HG03108 (cell line): ENCODE results near the gene ERLEC1.
"Not testable (repeated sequence)": the region's sequence is repeated elsewhere in the genome, so short reads cannot be mapped to it uniquely, and the experiment has no call there.

Experiments
- ATAC-seq: cut with Tn5 transposase; IDR thresholded peaks from one replicate; pipeline ENCODE4 v1.9.1; 2021; ENCODE audit warnings: moderate library complexity; ENCODE audit not compliant: unreplicated experiment

ERLEC1 gene, protein sequence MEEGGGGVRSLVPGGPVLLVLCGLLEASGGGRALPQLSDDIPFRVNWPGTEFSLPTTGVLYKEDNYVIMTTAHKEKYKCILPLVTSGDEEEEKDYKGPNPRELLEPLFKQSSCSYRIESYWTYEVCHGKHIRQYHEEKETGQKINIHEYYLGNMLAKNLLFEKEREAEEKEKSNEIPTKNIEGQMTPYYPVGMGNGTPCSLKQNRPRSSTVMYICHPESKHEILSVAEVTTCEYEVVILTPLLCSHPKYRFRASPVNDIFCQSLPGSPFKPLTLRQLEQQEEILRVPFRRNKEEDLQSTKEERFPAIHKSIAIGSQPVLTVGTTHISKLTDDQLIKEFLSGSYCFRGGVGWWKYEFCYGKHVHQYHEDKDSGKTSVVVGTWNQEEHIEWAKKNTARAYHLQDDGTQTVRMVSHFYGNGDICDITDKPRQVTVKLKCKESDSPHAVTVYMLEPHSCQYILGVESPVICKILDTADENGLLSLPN

DNA sequence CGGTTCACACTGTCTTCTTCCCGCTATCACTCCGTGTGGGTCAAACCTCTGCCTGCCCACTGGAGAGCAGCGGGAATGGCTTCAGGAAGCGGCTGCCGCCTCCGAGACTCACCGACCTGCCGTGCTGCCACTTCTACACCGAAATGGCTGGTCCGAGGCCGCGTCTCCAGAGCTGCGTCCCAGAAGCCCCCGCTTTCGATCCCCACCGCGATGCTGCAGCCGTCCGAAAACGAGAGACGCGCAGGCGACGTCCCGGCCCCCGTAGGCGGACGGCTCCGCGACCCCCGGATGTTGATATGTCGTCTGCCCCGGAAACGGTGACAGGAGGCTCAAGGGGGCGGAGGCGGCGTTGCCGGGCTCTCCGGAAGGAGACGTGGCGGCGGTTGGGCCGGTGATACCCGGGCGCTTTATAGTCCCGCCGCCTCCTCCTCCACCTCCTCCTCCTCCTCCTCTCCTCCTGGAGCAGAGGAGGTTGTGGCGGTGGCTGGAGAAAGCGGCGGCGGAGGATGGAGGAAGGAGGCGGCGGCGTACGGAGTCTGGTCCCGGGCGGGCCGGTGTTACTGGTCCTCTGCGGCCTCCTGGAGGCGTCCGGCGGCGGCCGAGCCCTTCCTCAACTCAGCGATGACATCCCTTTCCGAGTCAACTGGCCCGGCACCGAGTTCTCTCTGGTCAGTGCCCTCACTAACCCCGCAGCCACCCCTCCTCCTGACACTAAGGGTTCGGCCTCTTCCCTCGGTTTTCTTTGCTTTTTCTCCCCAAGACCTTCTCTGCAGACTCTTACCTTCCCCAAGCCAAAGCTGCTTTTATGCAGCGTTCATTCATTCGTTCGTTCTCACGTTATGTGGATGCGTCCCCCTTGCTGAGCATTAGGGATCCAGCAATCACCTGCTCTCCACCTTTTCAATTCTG lies at the start of gene ERLEC1, which contains the start of gene ASB3:
Gene ERLEC1 (plus strand): TSS at position 340 of the 909 bp plus-strand sequence. CDS start 167 bp downstream, at position 507.
Gene ASB3 (minus strand): TSS at position 249 of the 909 bp plus-strand sequence. CDS start 21,381 bp downstream, outside the sequence.
- ATAC-seq, result peak; percentile 95

- ATAC-seq, result no peak
Measured at GRCh38 chr2:53737091-53737490, 49.8 kb upstream of the ERLEC1 start.

DNA sequence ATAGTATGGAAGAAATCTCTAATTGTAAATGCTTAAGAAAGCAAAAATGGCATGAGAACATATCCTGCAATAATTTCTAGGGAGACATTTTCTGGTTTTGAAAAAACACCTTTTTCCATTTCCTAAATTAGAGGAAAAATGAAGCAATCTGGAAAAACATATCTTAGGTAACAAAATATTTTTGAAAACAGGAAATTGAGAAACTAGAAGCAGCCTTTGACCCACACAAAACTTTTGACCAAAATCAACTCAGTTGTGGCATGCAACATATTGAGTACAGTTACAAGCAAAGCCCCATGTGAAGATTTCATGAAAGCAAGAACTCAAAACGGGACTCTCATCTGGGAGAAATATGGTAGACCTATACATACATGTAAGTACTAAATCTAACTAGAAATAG lies 47.8 kb upstream of the ERLEC1 start:
- no peak for ATAC-seq

- no peak for ATAC-seq
Measured at GRCh38 chr2:53740170-53740569, 46.7 kb upstream of the ERLEC1 start.

DNA sequence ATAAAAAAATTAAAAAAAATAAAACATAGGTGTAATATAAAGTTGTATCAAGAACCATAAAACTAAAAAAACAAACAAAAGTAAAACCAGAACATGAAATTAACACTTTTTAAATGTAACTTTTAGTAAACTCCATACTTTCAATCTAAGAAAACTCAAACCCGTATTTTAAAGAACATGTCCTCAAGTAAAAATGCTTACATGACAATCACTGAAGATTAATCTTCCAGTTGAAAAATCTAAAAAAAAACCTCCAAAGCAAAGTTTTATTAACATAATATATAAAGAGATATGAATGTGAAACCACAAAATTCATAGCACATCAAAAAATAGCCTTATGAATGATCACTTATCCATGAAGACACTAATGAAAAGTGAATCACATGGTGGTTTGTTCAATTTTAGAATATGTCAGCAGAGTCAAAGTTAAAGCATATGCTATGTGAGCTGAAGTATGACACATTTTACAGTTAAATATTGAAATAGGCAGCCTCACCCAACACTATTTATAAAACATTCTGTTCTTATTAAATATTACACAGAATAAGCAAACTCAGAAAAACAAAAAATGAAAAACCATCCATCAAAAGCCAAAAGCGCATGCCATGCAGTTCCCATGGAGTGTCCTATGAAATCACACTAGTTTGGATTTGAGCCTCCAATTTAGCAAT lies 42.3 kb upstream of the ERLEC1 start:
- ATAC-seq, result no peak

DNA sequence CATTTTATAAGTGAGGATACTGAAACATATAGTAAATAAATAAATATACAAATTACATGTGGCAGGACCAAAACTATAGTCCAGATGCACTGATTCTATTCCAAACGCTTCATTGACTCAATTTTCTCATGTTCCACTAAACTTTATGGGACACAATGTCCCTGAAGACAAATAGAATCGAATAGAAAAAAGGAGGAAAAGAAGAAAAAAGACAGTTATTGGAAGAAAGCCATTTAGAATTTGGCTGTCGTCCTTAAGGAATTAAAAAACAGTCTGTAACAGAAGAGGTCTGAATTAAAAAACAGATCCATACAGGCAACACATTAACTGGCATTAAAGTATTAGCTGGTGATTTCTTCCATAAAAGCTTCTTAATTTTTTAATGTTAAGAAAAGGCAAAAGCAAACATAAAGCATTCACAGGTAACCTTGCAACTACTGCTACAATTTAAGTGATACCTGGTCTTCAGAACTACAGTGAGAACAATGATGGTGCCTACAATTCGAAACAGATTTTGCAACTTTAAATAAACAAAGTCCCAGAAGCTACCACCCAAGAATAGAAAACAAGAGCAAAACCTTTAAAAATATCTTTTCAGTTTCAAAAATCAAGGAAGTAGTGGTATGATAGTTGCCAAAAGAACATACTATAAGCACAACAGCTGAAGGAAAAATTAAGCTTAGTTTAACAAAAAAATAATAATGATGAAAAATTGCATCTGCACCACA lies 36.6 kb upstream of the ERLEC1 start:
- no peak for ATAC-seq

DNA sequence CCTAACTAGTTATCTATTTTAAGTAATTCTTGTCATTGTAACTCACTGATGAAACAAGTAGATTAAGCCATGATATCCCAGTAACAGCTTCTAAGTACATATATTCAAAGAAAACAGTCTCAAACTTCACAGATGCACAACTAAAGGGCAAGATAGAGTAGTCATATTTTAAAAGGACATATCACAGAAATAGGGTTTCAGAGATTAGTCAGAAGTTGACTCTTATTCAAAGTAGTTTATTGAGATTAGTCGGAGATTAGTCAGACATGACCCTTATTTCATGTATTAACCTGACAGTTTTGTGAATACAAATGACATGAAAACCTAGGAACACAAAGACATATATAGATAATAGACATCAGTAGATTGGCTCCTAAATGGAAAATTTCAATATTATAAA lies 35.1 kb upstream of the ERLEC1 start:
- ATAC-seq, result peak; percentile 71

GRCh38 chr2:53752385-53752784 lies 34.5 kb upstream of the ERLEC1 start:
- ATAC-seq, result no peak

DNA sequence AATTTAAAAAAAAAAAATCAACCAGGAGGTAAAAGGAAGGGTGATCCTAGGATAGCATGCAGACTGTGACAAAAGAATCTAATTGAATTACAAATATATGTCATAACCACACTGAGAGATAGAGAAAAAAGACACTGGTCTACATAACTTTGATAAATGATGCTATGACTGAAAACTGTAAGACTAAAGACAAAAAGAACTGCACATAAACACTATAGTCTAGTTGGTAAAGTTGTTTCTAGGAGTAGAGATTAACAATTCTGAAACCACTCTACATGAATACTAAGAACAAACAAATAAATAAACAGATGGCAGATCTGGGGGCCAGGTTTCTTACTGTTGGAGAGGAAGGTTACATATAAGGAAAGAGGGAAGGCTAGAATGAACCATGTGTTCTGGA lies 33.8 kb upstream of the ERLEC1 start:
- no peak for ATAC-seq

GRCh38 chr2:53755121-53755520 lies 31.7 kb upstream of the ERLEC1 start:
- no peak for ATAC-seq

GRCh38 chr2:53756644-53757043 lies 30.2 kb upstream of the ERLEC1 start:
- no peak for ATAC-seq

GRCh38 chr2:53757206-53757605 lies 29.6 kb upstream of the ERLEC1 start:
- ATAC-seq, result not testable (repeated sequence)

DNA sequence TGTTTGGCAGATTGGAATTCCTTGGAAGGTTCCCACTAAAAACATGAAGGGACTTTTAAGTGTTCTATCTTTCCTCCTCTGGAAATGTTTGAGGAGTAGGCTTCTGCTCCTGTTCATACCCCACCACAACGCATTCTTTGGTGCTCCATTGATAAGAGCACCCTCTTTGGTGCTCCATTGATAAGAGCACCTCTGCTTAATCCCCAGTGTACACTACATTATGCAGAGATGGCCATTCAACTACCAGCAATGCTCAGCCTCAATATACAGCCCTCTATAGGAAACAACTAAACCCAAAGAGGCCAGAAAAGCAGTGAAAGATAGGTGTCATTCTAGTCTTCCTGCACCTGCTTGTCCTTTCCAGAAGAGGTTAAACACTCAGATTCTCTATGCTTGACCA lies 21.1 kb upstream of the ERLEC1 start:
- ATAC-seq, result no peak

DNA sequence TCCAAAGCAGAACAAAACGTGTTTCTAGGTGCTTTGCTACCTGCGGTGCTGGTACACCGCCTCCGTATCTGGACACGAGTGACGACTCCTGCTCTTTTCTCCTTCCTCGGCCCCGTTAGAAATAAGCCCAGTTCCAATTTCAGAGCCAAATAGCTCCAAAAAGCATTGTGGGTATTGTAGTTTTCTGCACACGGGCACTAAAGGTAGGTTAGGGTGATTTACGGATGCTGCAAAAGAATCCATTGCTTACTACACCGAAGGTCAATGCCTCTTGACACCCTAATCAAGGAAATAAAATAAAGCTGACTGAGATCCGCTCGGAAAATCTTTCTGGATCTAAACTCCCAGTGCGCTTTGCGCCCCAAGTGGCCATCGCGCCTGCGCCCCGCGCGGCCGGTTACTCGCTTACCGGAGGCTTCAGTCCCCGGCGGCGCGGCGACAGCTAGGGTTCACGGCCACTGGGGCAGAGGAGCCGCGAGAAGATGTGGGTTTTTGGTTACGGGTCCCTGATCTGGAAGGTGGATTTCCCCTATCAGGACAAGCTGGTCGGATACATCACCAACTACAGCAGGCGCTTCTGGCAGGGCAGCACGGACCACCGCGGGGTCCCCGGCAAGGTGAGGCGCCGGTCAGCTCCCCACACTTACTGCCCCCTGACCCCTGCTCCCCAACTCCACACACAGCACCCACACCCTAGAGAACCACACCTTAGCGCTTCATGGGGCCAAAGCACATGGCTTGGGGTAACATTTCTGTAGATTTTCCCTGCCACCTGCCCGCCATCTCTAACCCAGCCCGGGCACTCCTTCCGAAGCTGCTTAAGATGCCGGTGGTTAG lies 19.2 kb upstream of the ERLEC1 start, which contains the start of gene CHAC2:
Gene CHAC2 (plus strand): TSS at position 400 of the 837 bp plus-strand sequence. CDS start 83 bp downstream, at position 483.
- ATAC-seq, result peak; percentile 91

DNA sequence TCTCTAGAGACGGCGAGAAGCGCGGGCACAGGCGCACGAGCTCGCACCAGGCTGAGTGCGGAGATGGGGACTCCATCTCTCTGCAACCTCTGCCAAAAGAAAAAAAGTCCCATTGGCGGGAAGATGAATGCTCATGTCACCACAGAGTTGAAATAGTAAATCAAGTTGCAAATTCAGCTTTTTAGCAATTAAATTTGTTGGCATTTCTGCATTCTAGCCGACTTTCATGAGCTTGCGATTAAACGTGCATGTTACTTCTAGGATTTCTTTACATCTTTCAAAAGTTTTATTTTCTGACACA lies 18.7 kb upstream of the ERLEC1 start:
- peak; percentile 43 for ATAC-seq

DNA sequence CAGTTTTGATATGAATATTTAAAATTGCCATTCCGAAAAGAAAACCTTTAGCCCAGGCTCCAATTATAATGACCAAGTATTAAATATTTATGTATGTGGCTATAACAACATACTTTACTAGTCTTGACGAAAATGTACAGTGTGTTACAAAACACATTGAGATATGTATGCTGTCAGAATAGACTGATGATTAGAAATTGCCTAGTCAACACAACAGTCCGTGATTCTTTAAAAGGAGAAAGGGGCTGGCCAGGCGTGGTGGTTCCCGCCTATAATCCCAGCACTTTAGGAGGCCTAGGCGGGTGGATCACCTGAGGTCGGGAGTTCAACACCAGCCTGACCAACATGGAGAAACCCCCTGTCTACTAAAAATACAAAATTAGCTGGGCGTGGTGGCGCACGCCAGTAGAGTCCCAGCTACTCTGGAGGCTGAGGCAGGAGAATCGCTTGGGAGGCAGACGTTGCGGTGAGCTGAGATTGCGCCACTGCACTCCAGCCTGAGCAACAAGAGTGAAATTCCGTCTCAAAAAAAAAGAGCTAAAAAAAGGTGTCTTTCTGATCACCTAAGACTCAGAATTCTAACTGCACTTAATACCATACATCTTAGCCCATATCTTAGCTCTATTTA lies 17.4 kb upstream of the ERLEC1 start:
- no peak for ATAC-seq

- no peak for ATAC-seq
Measured at GRCh38 chr2:53770264-53770663, 16.6 kb upstream of the ERLEC1 start.

- ATAC-seq, result no peak
Measured at GRCh38 chr2:53777134-53777533, 9.7 kb upstream of the ERLEC1 start.

GRCh38 chr2:53778536-53779162 lies 8.2 kb upstream of the ERLEC1 start:
- ATAC-seq, result no peak
